ENCODE data around the gene BCR.

GRCh38 chr22:23250785-23251363, 70.6 kb downstream of the BCR start:
- TF ChIP-seq CTCF (IDR thresholded peaks at IDR 0.05; ENCODE audit: poor library complexity, severe bottlenecking) (no peak), TAF1 (IDR thresholded peaks at IDR 0.05; ENCODE audit: low read depth) (no peak)
